HAP-1 (cell line): ENCODE data around the gene ITIH3.
"Not testable (repeated sequence)": the region's sequence is repeated elsewhere in the genome, so short reads cannot be mapped to it uniquely, and the experiment has no call there.

Experiments
- DNase-seq, 2 experiments: peaks; one replicate each; pipeline ENCODE4 v3.0.0-alpha.2; 2016 to 2020; ENCODE audit warnings: low spot score in 2 of 2
- H3K27me3 ChIP-seq: fragments of 250-450 bp; sonication (Bioruptor Pico); 2 replicates; pipeline ENCODE4 v1.5.1; 2020; ENCODE audit warnings: low read depth, mild to moderate bottlenecking, moderate library complexity
- H3K36me3 ChIP-seq: fragments of 250-450 bp; sonication (Bioruptor Pico); replicated peaks from 2 replicates; pipeline ENCODE4 v1.5.1; 2020; ENCODE audit warnings: mild to moderate bottlenecking
- H3K4me1 ChIP-seq: fragments of 250-450 bp; sonication (Bioruptor Pico); 2 replicates; pipeline ENCODE4 v1.5.1; 2020; ENCODE audit warnings: mild to moderate bottlenecking
- H3K4me3 ChIP-seq: fragments of 250-450 bp; sonication (Bioruptor Pico); 2 replicates; pipeline ENCODE4 v1.5.1; 2020; ENCODE audit warnings: mild to moderate bottlenecking, moderate library complexity
- H3K9me3 ChIP-seq: fragments of 250-450 bp; sonication (Bioruptor Pico); 2 replicates; pipeline ENCODE4 v1.5.1; 2020; ENCODE audit warnings: mild to moderate bottlenecking, moderate library complexity
- in situ Hi-C: fragments of 300-500 bp; cut with MboI; formaldehyde crosslinking; loops from 3 replicates; pipeline ENCODE4 v1.14.3; 2020; ENCODE audit warnings: low sequenced_read_pairs, inconsistent platforms, mixed read lengths

The ITIH3 gene

DNA sequence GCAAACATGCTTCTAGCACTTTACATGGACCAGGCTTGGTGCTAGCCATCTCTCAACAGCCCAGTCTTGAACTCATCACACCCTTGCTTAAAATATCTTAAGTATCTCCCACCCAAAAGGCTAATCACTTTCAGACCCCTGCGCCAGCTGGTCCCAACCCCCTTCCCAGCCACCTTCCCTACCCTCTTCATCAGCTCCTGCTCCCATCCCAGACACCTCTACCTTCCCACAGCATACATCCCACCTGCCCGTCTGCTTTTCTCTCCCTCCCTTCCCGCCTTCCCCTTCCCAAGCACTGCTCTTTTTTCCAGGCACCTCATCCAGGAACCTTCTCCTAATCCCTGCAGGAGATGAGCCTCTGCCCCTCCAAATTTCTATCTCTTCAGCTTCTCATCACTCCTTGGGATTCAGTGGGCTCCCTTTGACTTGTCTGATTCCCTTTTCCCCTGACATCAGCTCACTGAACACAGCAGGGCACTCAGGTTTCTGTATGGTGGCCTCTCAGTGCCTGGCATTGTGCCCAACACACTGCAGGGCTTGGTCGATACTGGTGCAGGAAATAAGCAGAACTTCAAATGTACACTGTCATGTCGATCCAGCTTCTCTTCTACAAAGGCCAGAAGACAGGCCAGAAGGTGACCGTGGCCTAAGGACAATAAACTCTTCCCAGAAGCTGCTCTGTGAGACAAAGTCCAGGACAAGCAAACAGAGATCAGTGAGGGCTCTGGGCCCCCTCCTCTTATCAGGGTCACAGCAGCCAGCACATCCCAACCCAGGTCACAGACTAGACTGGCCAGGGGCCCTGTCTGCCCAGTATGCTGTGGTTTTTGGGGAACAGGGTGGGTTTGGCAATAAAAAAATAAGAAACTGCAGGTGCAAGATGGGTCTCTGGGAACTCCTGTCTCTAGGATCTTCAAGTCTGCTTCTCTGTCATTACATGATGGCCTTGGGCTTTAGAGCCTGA, 19.4 kb upstream of the ITIH3 start:
- Histone ChIP-seq H3K9me3 (no peaks in the 10 kb centered on the region), H3K27me3 (no peaks in the 10 kb centered on the region), H3K4me3 (no peak overlapping the region), H3K36me3 (no peaks in the 10 kb centered on the region), H3K4me1 (peaks cover 3% of the 10 kb centered on the region)
- in situ Hi-C loops = no loop called here
- no peak for DNase-seq

DNA sequence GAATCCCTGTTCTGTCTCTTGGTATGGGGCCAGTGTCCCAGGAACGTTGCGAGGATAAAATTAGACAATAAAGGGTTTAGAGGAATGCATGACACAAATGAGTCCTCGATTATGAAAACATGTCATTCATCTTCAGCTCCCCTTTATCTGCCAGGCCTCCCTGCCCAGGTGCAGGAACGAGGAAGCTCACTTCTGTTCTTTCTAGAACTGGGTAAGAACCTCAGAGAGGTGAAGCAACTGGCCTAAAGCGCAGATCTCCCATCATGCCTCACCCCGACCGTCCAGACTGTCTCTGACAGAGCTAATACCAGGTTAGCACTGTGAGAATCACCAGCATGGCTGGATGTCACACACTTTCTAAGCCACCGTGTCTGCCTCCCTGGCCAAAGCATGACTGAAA, 18.7 kb upstream of the ITIH3 start:
- Histone ChIP-seq H3K9me3 (no peaks in the 10 kb centered on the region), H3K4me3 (no peak overlapping the region), H3K36me3 (no peaks in the 10 kb centered on the region), H3K27me3 (no peaks in the 10 kb centered on the region), H3K4me1 (peaks cover 3% of the 10 kb centered on the region)
- in situ Hi-C loops = no loop called here
- DNase-seq = no peak

DNA sequence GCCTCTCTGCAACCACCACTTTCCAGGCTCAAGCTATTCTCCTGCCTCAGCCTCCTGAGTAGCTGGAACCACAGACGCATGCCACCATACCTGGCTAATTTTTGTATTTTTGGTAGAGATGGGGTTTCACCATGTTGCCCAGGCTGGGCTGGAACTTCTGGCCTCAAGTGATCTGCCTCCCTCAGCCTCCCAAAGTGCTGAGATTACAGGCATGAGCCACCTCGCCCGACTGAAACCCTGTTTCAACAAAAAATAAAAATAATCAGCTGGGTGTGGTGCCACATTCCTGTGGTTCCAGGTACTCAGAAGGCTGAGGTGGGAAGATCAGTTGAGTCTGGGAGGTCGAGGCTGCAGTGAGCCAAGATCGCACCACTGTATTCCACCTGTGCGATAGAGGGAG, 18.1 kb upstream of the ITIH3 start:
- in situ Hi-C loops, H3K4me3 ChIP-seq, H3K9me3 ChIP-seq, H3K27me3 ChIP-seq, H3K36me3 ChIP-seq, H3K4me1 ChIP-seq, DNase-seq: not testable (repeated sequence)

DNA sequence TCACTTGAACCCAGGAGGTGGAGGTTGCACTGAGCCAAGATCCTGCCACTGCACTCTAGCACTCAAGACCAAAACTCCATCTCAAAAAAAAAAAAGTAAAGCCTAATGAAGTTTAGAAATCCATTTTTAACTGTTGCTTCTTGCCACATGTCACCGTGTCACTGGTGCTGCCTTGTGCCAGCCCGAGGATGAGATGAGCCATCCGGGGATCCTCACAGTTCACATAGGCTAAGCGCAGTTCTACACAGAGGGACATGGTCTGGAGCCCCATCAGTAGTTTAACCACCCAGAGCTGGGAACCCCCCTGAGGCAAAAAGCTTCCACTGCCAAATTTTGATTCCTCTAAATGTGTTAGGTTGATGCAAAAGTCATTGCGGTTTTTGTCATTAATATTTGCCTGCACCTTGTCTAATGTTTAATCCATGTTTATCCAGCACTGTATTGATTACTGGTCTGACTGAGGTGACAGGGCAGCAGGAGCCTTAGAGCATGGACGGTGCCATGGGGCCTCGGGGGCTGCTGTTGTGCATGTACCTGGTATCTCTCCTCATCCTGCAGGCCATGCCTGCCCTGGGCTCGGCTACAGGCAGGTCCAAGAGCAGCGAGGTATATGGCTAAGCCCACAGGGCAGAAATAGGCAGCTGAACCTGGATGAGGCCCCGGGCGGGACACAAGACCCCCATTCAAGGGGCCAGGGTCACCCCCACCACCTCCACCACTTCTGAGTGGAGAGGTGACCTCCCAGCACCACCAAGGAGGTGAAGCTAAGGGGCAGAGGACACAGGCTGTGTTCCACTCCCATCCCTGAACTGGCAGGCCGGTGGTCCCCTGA, 17.3 kb upstream of the ITIH3 start, which contains the start of gene ITIH1:
ITIH1 (plus strand) TSS at position 473 of the 832 bp plus-strand sequence; CDS start at position 490, 17 bp downstream.
- Histone ChIP-seq H3K4me3 (no peak within 1 kb of the TSS), H3K27me3 (peaks cover 6% of the 10 kb centered on the region; the same call in 1 of the 2 replicates), H3K36me3 (no peaks in the 10 kb centered on the region), H3K4me1 (no peaks in the 10 kb centered on the region), H3K9me3 (no peaks in the 10 kb centered on the region)
- in situ Hi-C loops = no loop called here
- no peak for DNase-seq

DNA sequence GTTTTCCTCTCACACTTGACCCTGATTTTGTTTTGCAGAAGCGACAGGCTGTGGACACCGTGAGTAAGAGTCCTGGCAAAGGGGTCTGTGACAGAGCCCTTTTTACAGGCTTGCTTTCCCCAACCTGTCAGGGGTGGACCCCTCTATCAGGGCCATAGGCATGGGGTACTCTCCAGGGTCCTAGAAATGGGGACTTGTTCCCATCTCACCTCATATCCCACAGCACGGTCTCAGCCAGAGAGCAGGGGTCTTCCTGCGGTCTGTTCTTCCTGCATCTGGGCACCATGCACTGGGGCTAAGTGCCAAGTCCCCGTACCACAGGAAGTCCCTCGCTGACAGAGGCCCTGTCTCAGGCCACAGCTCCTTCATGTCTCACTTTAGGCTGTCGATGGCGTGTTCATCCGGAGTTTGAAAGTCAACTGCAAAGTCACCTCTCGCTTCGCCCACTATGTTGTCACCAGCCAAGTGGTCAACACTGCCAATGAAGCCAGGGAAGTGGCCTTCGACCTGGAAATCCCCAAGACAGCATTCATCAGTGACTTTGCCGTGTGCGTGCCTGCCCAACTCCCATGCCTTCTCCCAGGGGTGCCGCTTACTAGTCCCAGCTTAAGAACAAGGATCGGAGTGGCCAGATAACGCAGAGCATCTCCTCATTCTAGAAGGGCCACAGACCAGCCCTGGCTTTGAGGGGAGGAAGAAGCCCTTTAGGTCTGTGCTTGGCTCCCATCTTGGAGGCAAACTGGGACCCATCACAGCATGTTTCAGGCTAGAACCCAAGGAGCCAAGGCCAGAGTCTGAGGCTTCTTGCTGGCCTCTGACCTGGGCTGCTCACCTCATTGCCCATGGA, 16.4 kb upstream of the ITIH3 start:
- no peaks in the 10 kb centered on the region for H3K9me3 ChIP-seq
- no peaks in the 10 kb centered on the region for H3K4me1 ChIP-seq
- no peaks in the 10 kb centered on the region for H3K36me3 ChIP-seq
- H3K4me3 ChIP-seq = no peak overlapping the region
- no peak for DNase-seq
- peaks cover 12% of the 10 kb centered on the region; the same call in 1 of the 2 replicates for H3K27me3 ChIP-seq
- in situ Hi-C loops = no loop called here

DNA sequence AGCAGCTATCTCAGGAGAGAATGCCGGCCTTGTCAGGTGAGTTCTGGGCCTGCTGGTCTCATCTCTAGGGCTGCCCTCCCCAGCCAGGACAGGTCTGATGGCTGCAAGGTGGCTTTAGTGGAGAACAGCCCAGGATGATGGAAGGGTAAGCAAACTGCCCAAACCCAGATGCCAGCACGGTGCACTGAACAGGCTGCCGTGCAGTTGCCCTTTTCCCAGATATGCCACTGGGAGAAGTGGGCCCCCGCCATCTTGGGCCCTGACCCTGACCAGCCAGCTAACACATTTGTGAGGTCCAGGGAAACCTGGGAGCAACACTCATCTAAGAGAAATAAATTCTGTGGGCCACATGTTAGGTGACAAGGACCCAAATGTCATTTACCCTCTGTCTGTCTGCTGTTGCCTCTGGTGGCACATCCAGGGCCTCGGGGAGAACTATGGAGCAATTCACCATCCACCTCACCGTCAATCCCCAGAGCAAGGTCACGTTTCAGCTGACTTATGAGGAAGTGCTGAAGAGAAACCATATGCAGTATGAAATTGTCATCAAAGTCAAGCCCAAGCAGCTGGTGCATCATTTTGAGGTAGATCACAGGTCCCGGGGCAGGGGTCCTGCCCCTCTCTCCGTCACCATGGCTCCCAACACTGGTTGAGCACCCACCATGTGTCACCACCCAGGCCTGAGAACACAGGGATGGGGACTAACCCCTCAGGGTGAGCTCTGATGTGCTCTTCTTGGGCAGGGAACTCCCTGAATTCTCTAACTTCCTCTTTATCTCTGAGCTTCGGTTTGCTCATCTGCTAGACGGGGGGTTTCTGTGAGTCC, 15.4 kb upstream of the ITIH3 start:
- in situ Hi-C loops = no loop called here
- no peaks in the 10 kb centered on the region for H3K9me3 ChIP-seq
- DNase-seq = no peak
- no peaks in the 10 kb centered on the region for H3K36me3 ChIP-seq
- peaks cover 12% of the 10 kb centered on the region; the same call in 1 of the 2 replicates for H3K27me3 ChIP-seq
- no peak overlapping the region for H3K4me3 ChIP-seq
- no peaks in the 10 kb centered on the region for H3K4me1 ChIP-seq

DNA sequence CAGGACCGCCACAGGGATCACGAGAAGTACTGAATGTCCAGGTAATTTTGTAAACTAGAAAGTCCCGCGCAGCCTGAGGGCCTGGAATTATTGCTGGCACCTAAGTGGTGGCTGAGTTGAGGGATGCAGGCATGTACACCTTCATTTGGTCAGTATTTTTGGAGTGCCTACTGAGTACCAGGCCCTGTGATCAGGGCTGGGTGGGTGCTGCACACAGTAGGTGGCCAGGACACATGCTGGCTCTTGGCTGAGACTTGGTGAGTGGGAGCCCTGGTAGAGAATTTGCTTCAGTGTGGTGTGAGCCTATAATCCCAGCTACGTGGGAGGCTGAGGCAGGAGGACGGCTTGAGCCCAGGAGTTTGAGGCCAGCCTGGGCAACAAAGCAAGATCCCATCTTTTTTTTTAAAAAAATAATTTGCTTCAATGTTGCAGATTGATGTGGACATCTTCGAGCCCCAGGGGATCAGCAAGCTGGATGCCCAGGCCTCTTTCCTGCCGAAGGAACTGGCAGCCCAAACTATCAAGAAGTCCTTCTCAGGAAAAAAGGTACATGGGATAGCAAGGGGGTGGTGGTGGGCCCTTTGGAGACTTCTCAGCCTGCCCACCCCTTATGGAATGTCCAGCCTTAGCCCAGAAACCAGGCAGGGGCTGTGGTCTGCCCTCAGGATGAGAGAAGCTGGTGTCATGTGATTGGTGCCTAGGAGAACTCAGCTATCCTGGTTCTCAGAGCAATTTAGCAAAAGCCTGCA, 14.6 kb upstream of the ITIH3 start:
- H3K9me3 ChIP-seq = no peaks in the 10 kb centered on the region
- H3K4me1 ChIP-seq = no peaks in the 10 kb centered on the region
- no peak overlapping the region for H3K4me3 ChIP-seq
- no peaks in the 10 kb centered on the region for H3K36me3 ChIP-seq
- DNase-seq = peak in 1 of 2 experiments; percentile 1
- H3K27me3 ChIP-seq = peaks cover 12% of the 10 kb centered on the region; the same call in 1 of the 2 replicates
- in situ Hi-C loops = no loop called here

DNA sequence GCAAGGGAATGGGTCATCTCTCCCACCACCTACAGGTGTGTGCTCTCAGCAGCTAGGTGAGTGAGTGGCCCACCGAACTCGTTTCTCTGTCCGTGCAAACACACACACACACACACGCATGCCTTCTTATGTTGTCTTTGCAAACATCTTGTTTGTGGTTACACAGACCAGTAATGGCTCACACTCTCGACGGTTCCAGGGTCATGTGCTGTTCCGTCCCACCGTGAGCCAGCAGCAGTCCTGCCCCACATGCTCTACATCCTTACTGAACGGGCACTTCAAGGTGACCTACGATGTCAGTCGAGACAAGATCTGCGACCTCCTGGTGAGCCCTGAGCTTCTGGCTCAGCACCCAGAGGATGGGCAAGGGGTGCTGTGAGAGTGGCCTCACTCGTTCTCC, 12.9 kb upstream of the ITIH3 start:
- Histone ChIP-seq H3K4me3 (no peak overlapping the region), H3K9me3 (no peaks in the 10 kb centered on the region), H3K4me1 (no peaks in the 10 kb centered on the region), H3K36me3 (no peaks in the 10 kb centered on the region), H3K27me3 (peaks cover 12% of the 10 kb centered on the region; the same call in 1 of the 2 replicates)
- peak in 1 of 2 experiments; percentile 5 for DNase-seq
- in situ Hi-C loops = no loop called here

DNA sequence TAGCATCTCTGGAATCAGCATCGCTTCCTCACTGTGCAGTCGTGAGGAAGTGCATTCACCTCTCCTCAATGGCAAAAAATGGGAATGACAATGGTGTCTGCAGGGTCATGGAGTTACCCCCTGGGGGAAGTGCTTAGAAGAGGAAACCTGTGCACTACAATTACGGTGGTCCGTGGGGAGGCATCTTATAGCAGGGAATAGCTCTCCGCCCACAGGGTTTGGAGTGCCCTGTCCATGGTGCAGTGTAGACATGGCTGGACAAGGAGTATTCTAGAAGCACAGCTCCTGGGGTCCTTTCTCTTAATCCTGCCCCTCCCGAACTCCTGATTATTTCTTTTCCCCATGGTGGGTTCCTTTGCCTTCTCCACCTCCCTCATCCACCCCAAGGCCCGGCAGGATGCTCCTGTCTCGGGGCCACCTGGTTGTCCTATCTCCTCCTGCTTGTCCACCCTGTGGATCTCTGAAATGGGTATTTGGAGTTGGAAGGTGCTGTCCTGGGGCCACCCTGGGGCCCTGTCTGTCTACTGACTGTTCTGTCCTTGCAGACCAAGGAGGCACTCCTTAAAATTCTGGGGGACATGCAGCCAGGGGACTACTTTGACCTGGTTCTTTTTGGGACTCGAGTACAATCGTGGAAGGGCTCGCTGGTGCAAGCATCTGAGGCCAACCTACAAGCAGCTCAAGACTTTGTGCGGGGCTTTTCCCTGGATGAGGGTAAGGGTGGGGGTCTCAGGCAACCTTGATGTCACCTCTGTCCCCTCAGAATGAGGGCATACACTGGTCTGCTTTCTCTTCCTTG, 12.0 kb upstream of the ITIH3 start:
- Histone ChIP-seq H3K9me3 (no peaks in the 10 kb centered on the region), H3K4me1 (no peaks in the 10 kb centered on the region), H3K36me3 (no peaks in the 10 kb centered on the region), H3K27me3 (peaks cover 12% of the 10 kb centered on the region; the same call in 1 of the 2 replicates), H3K4me3 (no peak overlapping the region)
- DNase-seq = peak in 1 of 2 experiments; percentile 5
- in situ Hi-C loops = no loop called here

DNA sequence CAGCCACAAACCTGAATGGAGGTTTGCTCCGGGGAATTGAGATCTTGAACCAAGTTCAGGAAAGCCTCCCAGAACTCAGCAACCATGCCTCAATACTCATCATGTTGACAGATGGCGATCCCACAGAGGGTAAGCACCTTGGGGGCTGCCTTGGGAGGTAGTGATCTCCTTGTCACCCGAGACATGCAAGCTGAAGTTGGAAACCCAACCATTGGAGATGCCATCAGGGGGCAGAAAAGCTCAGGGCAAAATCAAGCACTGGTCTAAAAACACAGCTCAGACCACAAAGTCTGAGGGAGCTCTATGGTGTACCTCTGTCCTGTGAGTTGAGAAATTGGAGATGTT, 11.4 kb upstream of the ITIH3 start:
- Histone ChIP-seq H3K4me1 (no peaks in the 10 kb centered on the region), H3K4me3 (no peak overlapping the region), H3K36me3 (no peaks in the 10 kb centered on the region), H3K27me3 (peaks cover 12% of the 10 kb centered on the region; the same call in 1 of the 2 replicates), H3K9me3 (no peaks in the 10 kb centered on the region)
- in situ Hi-C loops = no loop called here
- peak in 1 of 2 experiments; percentile 1 for DNase-seq

DNA sequence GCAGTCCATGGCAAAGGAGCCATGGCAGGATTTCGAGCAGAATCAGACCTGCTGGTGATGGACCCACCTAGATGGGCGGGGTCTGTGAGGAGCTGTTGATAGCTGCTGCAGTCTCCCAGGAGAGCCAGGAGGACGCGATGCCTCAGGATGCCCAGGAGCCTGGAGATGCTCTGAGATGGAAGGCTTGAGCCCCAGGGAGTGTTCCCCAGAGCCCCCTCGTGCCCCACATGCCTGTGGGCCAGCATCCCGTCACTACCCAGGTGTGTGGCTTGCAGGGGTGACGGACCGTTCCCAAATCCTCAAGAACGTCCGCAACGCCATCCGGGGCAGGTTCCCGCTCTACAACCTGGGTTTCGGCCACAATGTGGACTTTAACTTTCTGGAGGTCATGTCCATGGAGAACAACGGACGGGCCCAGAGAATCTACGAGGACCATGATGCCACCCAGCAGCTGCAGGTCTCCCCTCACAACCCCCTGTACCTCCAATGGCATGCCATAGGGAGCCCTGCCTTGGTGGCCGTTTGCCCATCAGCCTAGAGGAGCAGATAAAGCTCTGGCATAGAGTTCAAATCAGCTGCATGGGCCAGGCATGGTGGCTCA, 10.5 kb upstream of the ITIH3 start:
- Histone ChIP-seq H3K4me3 (no peak overlapping the region), H3K4me1 (no peaks in the 10 kb centered on the region), H3K9me3 (no peaks in the 10 kb centered on the region), H3K27me3 (peaks cover 12% of the 10 kb centered on the region; the same call in 1 of the 2 replicates), H3K36me3 (no peaks in the 10 kb centered on the region)
- DNase-seq = no peak
- in situ Hi-C loops = no loop called here
